SKM-1 (cell line): ENCODE data around the gene LAD1.

ENCODE experiments used
- DNase-seq: peaks from one replicate; lab custom pipeline; 2025; ENCODE audit not compliant: unreplicated experiment; lab: John Stamatoyannopoulos, UW

Gene LAD1

GRCh38 chr1:201394591-201394990 lies 4.5 kb downstream of the LAD1 start:
- DNase-seq: no peak

GRCh38 chr1:201393076-201393475 lies 6.0 kb downstream of the LAD1 start:
- DNase-seq: no peak

GRCh38 chr1:201391651-201392511 lies 7.2 kb downstream of the LAD1 start:
- DNase-seq: no peak

- DNase-seq: no peak
Measured at GRCh38 chr1:201391225-201391624, 7.9 kb downstream of the LAD1 start.

- DNase-seq: no peak
Measured at GRCh38 chr1:201389051-201389450, 10.1 kb downstream of the LAD1 start.

- DNase-seq: no peak
Measured at GRCh38 chr1:201386208-201386607, 12.9 kb downstream of the LAD1 start.

- DNase-seq: peak; percentile 36
Measured at GRCh38 chr1:201385299-201385891, 13.7 kb downstream of the LAD1 start.

GRCh38 chr1:201384406-201384782 lies 14.7 kb downstream of the LAD1 start:
- DNase-seq: no peak

GRCh38 chr1:201383647-201384405 lies 15.3 kb downstream of the LAD1 start:
- DNase-seq: no peak

- DNase-seq: no peak
Measured at GRCh38 chr1:201381130-201381529, 18.0 kb downstream of the LAD1 start.

GRCh38 chr1:201379733-201380242 lies 19.3 kb downstream of the LAD1 start:
- DNase-seq: no peak

- DNase-seq: no peak
Measured at GRCh38 chr1:201378804-201379203, 20.3 kb downstream of the LAD1 start.

GRCh38 chr1:201377611-201378092 lies 21.5 kb downstream of the LAD1 start, which contains the start of gene TNNT2:
TSS of gene TNNT2 (minus strand) at chr1:201377680. CDS start at chr1:201373254, 4,426 bp downstream.
- DNase-seq: no peak

- DNase-seq: peak; percentile 25
Measured at GRCh38 chr1:201376464-201377374, 22.4 kb downstream of the LAD1 start.

GRCh38 chr1:201376107-201376463 lies 23.0 kb downstream of the LAD1 start:
- no peak for DNase-seq

GRCh38 chr1:201375169-201375568 lies 24.0 kb downstream of the LAD1 start:
- no peak for DNase-seq

- no peak for DNase-seq
Measured at GRCh38 chr1:201374364-201374763, 24.8 kb downstream of the LAD1 start.

GRCh38 chr1:201371792-201372191 lies 27.3 kb downstream of the LAD1 start:
- DNase-seq: no peak

- DNase-seq: no peak
Measured at GRCh38 chr1:201371276-201371675, 27.8 kb downstream of the LAD1 start.

GRCh38 chr1:201370500-201370899 lies 28.6 kb downstream of the LAD1 start:
- DNase-seq: no peak
